Left lobe of liver (tissue), 2 donors: ENCODE results near the gene PCGF3. TPM values are rescaled to one million over a fixed set of nuclear protein-coding genes. Genes with fewer than 3 reads are reported as not detected.
"Not testable (repeated sequence)": the region's sequence is repeated elsewhere in the genome, so short reads cannot be mapped to it uniquely, and the experiment has no call there.

Source experiments
- ATAC-seq: fragments of 200-7000 bp; cut with Tn5 transposase; one replicate; pipeline ENCODE4 v1.9.1; 2020; ENCODE audit warnings: mild to moderate bottlenecking, moderate library complexity
- DNase-seq: peaks from one replicate; pipeline ENCODE4 v3.0.0-alpha.2; 2020; ENCODE audit warnings: low spot score
- total RNA-seq: library from RNA; stranded (reverse); gene quantifications from one replicate; pipeline ENCODE4 v1.2.1, GENCODE V29; 2021
- donor health status: DM: no; HTN: no; CAD: no; lungs with moderate emphysema.
- donor health status: DM: no; HTN: yes; CAD: no.

The PCGF3 gene
- total RNA-seq, 1 donor from 2014 or later, result 16.6 TPM

- ATAC-seq (peak; percentile 53), DNase-seq (no peak)
Observed at GRCh38 chr4:721261-722168, 15.9 kb downstream of the PCGF3 start.

GRCh38 chr4:722169-722725 lies 16.6 kb downstream of the PCGF3 start:
- DNase-seq (no peak), ATAC-seq (no peak)

GRCh38 chr4:722851-723360 lies 17.3 kb downstream of the PCGF3 start:
- DNase-seq (no peak), ATAC-seq (no peak)

- no peak for ATAC-seq
- no peak for DNase-seq
Observed at GRCh38 chr4:723751-724530, 18.3 kb downstream of the PCGF3 start.

- no peak for DNase-seq
- ATAC-seq, result no peak
Observed at GRCh38 chr4:725391-726234, 20.0 kb downstream of the PCGF3 start.

GRCh38 chr4:726235-726787 lies 20.7 kb downstream of the PCGF3 start:
- DNase-seq, result no peak
- no peak for ATAC-seq

- DNase-seq (no peak), ATAC-seq (no peak)
Observed at GRCh38 chr4:726838-727237, 21.2 kb downstream of the PCGF3 start.

GRCh38 chr4:727576-727975 lies 21.9 kb downstream of the PCGF3 start:
- DNase-seq (no peak), ATAC-seq (no peak)

- no peak for ATAC-seq
- no peak for DNase-seq
Observed at GRCh38 chr4:729336-730315, 24.0 kb downstream of the PCGF3 start.

GRCh38 chr4:730511-730910 lies 24.9 kb downstream of the PCGF3 start:
- no peak for DNase-seq
- ATAC-seq, result no peak

GRCh38 chr4:730946-731904 lies 25.6 kb downstream of the PCGF3 start:
- not testable (repeated sequence) for ATAC-seq, DNase-seq

- not testable (repeated sequence) for ATAC-seq, DNase-seq
Observed at GRCh38 chr4:731954-732353, 26.3 kb downstream of the PCGF3 start.

GRCh38 chr4:732486-732885 lies 26.9 kb downstream of the PCGF3 start:
- no peak for ATAC-seq
- no peak for DNase-seq

- ATAC-seq (no peak), DNase-seq (no peak)
Observed at GRCh38 chr4:732911-733630, 27.4 kb downstream of the PCGF3 start.

- no peak for ATAC-seq
- no peak for DNase-seq
Observed at GRCh38 chr4:733631-733980, 28.0 kb downstream of the PCGF3 start.

- no peak for ATAC-seq
- no peak for DNase-seq
Observed at GRCh38 chr4:734075-734474, 28.4 kb downstream of the PCGF3 start.

- DNase-seq (no peak), ATAC-seq (no peak)
Observed at GRCh38 chr4:734951-735350, 29.3 kb downstream of the PCGF3 start.
